ENCODE results near the gene RPS6KA2.

The RPS6KA2 gene

DNA sequence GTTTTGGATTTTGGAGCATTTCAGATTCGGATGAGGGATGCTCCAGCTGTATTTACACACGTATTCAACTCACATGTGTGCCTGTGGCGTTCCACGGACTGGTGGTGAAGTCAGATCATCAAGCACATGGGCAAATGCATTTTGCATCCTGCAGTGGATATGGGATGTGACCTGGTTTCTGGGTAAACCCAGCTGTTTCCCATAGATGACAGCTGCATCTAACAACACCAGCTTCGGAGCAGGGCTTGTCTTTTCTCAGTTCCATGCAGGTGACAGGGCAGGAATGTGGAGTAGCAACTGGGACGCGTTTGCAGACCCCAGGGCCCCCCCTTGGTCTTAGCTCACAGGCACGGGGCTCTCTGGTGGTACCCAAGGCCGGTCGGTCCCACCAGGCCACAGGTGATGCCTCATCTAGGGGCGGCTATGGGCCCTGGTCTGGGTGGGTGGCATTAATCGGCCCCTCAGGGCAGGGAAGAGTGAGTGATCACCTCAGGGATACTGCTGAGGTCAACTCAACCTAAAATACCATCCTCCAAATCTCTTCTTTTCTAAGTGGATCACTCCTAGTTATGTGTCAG, 123.8 kb downstream of the RPS6KA2 start:
- DNase-seq (ENCODE audit: low read depth), result no peak

DNA sequence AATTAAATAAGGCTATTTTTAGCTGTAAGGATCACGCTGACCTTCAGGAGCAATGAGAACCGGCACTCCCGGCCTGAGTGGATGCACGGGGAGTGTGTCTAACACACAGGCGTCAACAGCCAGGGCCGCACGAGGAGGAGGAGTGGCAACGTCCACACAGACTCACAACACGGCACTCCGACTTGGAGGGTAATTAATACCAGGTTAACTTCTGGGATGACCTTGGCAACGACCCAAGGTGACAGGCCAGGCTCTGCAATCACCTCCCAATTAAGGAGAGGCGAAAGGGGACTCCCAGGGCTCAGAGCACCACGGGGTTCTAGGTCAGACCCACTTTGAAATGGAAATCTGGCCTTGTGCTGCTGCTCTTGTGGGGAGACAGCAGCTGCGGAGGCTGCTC, 124.6 kb downstream of the RPS6KA2 start:
- no peak for DNase-seq (ENCODE audit: low read depth)

DNA sequence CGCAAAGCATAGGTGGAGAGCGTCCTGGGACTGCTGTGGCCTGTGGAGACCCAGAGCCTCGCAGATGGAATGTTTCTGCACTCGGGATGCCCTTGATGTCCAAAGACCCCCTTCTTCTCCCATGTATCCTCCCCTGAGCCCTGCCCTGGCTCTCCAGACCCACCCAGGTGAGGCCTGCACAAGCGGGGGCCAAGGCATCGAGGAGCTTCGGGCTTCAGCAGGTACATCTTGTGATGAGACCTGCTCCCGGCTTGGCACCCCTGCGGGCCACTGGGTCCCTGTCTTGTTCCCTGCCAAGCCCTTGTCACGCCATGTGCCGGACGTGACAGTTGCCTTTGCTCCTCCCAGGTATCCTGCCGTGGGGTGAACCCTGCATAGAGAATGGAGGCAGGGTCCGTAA, 125.8 kb downstream of the RPS6KA2 start:
- no peak for DNase-seq (ENCODE audit: low read depth)

GRCh38 chr6:166500246-166500645, 126.8 kb downstream of the RPS6KA2 start:
- DNase-seq (ENCODE audit: low read depth), result no peak

GRCh38 chr6:166499350-166500163, 127.5 kb downstream of the RPS6KA2 start:
- no peak for DNase-seq (ENCODE audit: low read depth)

- DNase-seq (ENCODE audit: low read depth), result no peak
Measured at GRCh38 chr6:166498661-166499349, 128.2 kb downstream of the RPS6KA2 start.

DNA sequence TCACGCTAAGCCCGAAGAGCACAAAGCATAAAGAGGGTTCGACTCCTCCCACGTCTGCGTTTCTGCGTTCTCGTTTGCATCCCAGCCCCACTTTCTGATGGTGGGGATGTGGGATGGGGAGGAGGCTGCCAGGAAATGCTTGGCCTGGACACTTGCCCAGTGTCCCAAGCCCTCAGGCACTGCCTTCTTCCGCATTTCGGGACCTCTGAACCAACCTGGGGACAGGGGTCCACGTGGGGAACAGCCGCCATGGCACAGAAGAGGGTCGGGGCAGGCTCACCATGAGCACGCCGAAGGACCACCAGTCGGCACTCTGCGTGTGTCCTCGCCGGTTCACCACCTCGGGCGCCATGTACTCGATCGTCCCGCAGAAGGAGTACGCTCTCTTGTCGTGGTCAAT, 128.8 kb downstream of the RPS6KA2 start:
- DNase-seq (ENCODE audit: low read depth), result no peak

DNA sequence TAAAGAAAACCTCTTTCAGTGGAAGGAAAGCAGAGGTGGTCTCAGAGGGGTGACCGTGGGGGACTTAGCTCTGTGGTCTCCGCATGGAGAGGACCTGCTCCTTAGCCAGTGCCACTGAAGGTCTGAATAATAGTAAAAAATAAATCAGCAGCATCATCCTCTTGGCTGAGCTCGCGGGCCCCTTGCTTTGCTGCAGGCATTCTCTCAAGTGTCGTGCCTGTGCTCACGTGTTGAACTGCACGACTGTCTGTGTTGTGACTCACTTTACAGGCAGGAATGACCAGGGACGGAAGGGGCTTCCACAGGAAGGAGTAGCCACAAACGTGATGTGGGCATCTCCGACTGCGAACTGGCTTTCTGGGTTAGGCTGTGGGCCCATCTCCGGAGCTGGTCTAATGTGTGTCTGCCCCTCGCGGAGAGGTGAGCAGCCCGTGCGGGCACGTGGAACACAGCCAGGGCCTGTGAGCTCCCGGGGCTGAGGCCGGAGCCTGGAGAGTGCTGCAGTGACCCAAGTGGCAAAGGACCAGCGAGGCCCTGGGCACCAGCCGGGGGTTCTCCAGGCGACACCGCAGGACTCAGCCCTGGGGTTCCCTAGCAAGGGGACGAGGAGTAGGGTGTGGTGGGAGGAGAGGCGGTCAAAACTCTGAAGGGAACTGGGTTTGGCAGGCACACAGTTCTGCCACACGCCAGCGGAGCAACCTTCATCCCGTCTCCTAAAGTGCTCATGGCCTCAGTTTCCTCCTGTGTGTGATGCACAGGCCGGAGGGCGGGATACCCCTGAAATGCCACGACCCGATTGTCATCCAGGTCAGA, 129.8 kb downstream of the RPS6KA2 start:
- no peak for DNase-seq (ENCODE audit: low read depth)

DNA sequence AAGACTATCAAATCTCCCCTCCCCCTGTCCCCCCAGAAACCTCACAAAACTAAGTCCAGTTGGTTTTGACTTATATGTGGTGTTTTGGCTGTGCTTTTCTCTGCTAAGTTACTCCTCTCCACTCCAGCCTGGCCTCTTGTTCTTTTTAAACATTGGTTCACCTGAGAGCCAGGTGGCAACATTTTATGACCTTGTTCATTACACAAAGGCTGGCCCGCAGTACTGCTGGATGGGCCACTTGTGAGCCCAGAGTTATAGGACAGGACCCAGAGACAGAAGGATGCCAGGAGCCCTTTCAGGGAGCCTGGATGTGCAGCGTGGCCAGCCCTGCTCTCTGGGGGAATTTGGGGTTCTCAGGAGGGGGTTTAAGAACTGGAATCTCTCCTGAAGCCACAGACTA, 130.6 kb downstream of the RPS6KA2 start:
- DNase-seq (ENCODE audit: low read depth), result no peak

DNA sequence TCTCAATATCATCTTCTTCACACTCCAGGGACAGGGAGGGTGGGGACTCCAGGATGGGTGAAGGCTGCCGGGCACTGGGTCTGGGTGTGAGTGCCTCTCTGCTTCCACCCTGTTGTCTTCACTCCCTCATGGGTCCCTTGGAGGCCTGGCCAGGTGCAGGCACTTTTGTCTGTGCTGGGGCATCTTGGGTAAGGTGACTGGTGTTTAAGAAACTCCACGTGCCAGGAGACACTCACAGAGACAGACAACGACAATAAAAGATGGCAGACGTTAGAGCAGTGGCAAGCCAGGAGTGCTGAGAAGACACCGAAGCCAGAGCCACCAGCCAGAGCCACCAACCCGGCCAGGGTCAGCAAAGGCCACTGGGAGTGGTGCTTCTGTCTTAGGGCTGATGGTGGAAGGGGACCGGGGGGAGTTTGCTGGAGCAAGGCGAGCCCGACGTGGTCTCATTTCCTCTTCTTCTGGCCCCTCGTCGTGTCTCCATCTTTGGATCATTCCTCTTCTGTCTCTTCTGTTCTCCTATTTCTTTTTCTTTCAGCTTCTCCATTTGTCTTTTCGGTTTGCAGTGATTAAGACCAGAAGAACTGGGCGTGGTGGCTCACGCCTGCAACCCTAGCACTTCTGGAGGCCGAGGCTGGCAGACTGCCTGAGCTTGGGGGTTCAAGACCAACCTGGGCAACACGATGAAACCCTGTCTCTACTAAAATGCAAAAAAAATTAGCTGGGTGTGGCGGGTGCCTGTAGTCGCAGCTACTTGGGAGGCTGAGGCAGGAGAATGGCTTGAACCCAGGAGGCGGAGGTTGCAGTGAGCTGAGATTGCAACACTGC, 131.3 kb downstream of the RPS6KA2 start:
- no peak for DNase-seq (ENCODE audit: low read depth)

DNA sequence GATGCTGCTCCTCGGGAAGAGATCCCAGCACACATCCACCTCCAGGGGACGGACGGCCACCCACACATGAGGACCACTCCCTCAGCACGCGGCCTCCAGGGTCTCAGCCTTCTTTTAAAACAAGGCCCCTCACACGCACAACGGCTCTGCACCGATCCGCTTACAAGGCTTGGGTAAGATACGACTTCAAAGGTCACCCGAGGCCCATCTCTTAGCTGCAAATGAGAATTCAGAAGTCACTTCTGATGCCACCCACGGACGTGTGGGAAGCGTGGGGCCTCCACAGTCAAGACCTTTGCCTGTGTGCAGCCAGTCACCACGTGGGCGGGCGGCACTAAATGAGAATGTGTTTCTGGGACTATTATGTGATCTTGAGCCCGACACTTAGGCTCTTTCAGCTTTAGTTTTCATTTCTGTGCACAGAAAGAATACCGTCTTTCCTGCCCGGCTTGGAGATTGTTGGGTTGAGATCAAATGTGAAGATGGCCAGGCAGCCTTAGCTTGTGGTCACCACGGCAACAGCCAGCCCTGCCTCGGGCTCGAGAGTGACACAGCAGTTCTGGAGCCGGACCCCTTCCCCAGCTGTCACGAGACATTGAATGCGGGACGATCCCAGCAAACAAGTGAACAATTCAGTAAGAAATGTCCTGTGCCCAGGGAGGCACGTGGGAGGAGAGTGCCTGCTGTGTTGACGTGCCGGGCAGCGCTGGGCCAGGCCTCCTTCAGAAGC, 132.1 kb downstream of the RPS6KA2 start:
- no peak for DNase-seq (ENCODE audit: low read depth)

DNA sequence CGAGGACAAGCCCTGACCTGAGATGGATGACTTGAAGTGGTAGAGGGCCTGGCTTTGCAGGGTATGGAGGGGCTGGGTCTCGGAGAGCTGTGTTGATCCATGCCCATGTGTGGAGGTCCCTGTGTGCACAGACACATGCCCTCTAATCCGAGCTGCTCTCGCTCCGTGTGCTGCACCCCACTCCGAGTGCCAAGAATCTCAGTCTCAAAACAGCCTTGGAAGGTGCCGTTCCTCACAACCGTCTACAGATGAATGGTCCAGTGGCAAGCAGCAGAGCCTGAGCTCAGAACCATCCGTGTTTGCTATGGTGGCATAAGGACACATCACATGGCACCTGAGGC, 133.0 kb downstream of the RPS6KA2 start:
- no peak for DNase-seq (ENCODE audit: low read depth)

DNA sequence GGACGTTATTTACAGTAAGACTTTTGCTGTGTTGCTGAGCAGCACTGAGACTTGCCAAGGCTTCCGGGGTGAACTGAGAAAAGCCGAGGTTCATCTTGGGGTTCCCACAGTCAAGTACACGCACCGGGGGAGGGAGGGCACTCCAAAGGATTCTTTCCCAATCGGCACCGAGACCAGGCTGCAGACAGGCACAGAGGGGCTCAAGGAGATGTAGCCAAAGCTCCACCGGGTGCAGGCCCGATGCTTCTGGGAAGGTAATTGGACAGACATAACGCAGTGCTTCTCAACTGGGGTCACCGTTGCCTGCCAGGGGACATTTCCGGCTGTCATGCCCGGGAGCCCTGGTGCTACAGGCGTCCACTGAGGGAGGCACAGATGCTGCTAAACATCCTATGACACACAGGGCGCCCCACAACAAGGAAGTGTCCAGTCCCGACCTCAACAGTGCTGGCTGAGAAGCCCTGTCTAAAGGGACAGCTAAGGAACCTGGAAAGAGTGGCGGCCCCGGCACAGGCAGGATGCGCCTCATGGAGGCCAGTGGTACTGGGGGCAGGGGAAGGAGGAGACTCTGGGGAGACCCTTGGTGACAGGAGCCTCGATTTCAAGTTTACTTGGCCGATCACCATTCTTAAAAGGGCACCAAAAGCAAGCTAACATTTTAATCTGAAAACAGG, 133.5 kb downstream of the RPS6KA2 start:
- DNase-seq (ENCODE audit: low read depth), result no peak

DNA sequence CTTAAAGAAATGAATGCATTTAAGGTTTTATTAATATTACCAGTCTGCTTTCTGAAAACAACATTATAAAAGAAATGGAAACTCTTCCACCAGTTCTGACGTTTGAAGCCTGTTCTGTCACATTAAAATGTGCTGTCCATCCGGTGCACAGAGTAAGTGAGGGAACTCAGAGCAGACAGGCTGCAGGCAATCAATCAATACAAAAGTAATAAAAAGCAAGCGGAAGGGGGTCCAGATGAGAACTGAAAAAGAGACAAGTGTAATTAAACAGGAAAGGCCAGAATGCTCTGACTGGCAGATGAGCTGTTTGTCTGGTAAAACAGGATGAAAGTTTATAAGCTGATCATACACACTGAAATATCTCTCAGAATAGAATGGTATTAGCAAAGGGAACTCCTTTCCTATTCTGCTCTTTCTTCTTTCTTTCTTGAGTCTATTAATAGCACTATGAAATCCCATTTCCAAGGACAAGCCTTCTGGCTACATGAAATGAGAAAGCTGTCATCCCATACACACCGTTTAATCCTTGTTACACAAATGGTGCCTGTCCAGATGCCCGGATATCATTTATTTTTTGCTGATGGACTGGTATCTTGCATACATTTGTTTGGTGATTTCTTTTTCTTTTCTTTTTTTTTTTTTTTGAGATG, 134.8 kb downstream of the RPS6KA2 start:
- no peak for DNase-seq (ENCODE audit: low read depth)

GRCh38 chr6:166490671-166491500, 136.2 kb downstream of the RPS6KA2 start:
- DNase-seq (ENCODE audit: low read depth), result no peak

- no peak for DNase-seq (ENCODE audit: low read depth)
Measured at GRCh38 chr6:166489301-166490155, 137.5 kb downstream of the RPS6KA2 start.

DNA sequence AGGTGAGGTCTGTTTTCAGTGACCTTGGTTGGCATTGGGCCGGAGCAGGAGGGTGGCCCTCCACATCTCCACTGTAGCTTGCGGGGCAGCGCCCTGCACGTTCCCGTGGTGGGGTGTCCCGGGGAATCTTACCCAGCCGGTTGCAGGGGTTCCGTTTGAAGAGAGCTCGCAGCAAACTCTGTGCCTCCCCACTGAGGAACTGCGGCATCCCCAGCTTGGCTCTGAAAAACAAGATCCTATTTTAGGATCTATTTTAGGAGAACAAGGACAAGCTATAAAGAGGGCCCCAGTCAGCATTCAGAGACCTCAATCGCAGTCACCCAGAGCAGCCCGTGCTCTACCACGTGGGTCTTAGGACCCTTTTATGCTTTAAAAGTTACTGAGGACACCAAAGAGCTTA, 138.3 kb downstream of the RPS6KA2 start:
- DNase-seq (ENCODE audit: low read depth), result no peak

GRCh38 chr6:166488076-166488685, 138.9 kb downstream of the RPS6KA2 start:
- DNase-seq (ENCODE audit: low read depth), result no peak
